ENCODE results near the gene MLYCD. TPM values are rescaled to one million over a fixed set of nuclear protein-coding genes. Genes with fewer than 3 reads are reported as not detected.

Gene MLYCD
- total RNA-seq, 3 donors from 2014 or later (not counting 1 experiment from before 2014, with no cell fraction given) = 8.5 to 13.2 (median 11.9) TPM

GRCh38 chr16:83946781-83947566, 48.1 kb downstream of the MLYCD start:
- no peaks in the 10 kb centered on the region for H3K9me3 Mint-ChIP-seq
- intact Hi-C loops (cut with micrococcal nuclease) = no loop called here
- no peak for ATAC-seq
- no peak for DNase-seq
- TF ChIP-seq CTCF (IDR thresholded peaks at IDR 0.05) = no peak
- no peak overlapping the region for H3K4me3 Mint-ChIP-seq
- H3K36me3 ChIP-seq (ENCODE audit: control insufficient read depth, insufficient read depth, low read length) = no peaks in the 10 kb centered on the region
- H3K4me3 ChIP-seq (ENCODE audit: low read length) = no peak overlapping the region
- H3K27me3 ChIP-seq (ENCODE audit: control insufficient read depth, insufficient read depth, low read length) = no peaks in the 10 kb centered on the region
- 82% methylated on average over 20 of the region's 21 CpGs for WGBS (ENCODE audit: insufficient coverage)
- H3K4me1 ChIP-seq (ENCODE audit: control insufficient read depth, insufficient read depth, low read length) = no peaks in the 10 kb centered on the region
- H3K27ac ChIP-seq (ENCODE audit: low read length) = no peak overlapping the region
- H3K9me3 ChIP-seq (ENCODE audit: control insufficient read depth, insufficient read depth, low read length) = no peaks in the 10 kb centered on the region
- H3K36me3 Mint-ChIP-seq = no peaks in the 10 kb centered on the region
- H3K27ac Mint-ChIP-seq = no peak overlapping the region
- no peaks in the 10 kb centered on the region for H3K27me3 Mint-ChIP-seq (ENCODE audit: low read depth in 2 of 2)
- no peaks in the 10 kb centered on the region for H3K4me1 Mint-ChIP-seq

- intact Hi-C loops (cut with micrococcal nuclease) = no loop called here
- no peaks in the 10 kb centered on the region for H3K27me3 Mint-ChIP-seq (ENCODE audit: low read depth in 2 of 2)
- H3K4me3 ChIP-seq (ENCODE audit: low read length) = no peak overlapping the region
- no peak overlapping the region for H3K4me3 Mint-ChIP-seq
- H3K36me3 ChIP-seq (ENCODE audit: control insufficient read depth, insufficient read depth, low read length) = no peaks in the 10 kb centered on the region
- TF ChIP-seq CTCF (IDR thresholded peaks at IDR 0.05) = no peak
- H3K27me3 ChIP-seq (ENCODE audit: control insufficient read depth, insufficient read depth, low read length) = no peaks in the 10 kb centered on the region
- H3K9me3 Mint-ChIP-seq = no peaks in the 10 kb centered on the region
- ATAC-seq (no peak), DNase-seq (no peak)
- no peaks in the 10 kb centered on the region for H3K9me3 ChIP-seq (ENCODE audit: control insufficient read depth, insufficient read depth, low read length)
- no peak overlapping the region for H3K27ac Mint-ChIP-seq
- H3K27ac ChIP-seq (ENCODE audit: low read length) = no peak overlapping the region
- peaks cover 3% of the 10 kb centered on the region for H3K4me1 ChIP-seq (ENCODE audit: control insufficient read depth, insufficient read depth, low read length)
- H3K36me3 Mint-ChIP-seq = no peaks in the 10 kb centered on the region
- WGBS (ENCODE audit: insufficient coverage) = 90% methylated on average over 14 of the region's 14 CpGs
- H3K4me1 Mint-ChIP-seq = peaks cover 0 to 4% of the 10 kb centered on the region in 2 donors
Observed at GRCh38 chr16:83947642-83948234, 48.8 kb downstream of the MLYCD start.

GRCh38 chr16:83948914-83949723, 50.2 kb downstream of the MLYCD start:
- no peak overlapping the region for H3K27ac Mint-ChIP-seq
- 86% methylated on average over 13 of the region's 13 CpGs for WGBS (ENCODE audit: insufficient coverage)

More at GRCh38 chr16:83948914-83949723, 50.2 kb downstream of the MLYCD start:
- Histone ChIP-seq H3K27ac (ENCODE audit: low read length) (no peak overlapping the region), H3K27me3 (ENCODE audit: control insufficient read depth, insufficient read depth, low read length) (peaks cover 5% of the 10 kb centered on the region), H3K4me3 (ENCODE audit: low read length) (no peak overlapping the region), H3K4me1 (ENCODE audit: control insufficient read depth, insufficient read depth, low read length) (peaks cover 16% of the 10 kb centered on the region), H3K9me3 (ENCODE audit: control insufficient read depth, insufficient read depth, low read length) (no peaks in the 10 kb centered on the region), H3K36me3 (ENCODE audit: control insufficient read depth, insufficient read depth, low read length) (no peaks in the 10 kb centered on the region)
- Mint-ChIP-seq H3K9me3 (no peaks in the 10 kb centered on the region), H3K4me1 (peaks cover 0 to 10% of the 10 kb centered on the region in 2 donors), H3K36me3 (no peaks in the 10 kb centered on the region), H3K4me3 (no peak overlapping the region), H3K27me3 (ENCODE audit: low read depth in 2 of 2) (peaks cover 0 to 3% of the 10 kb centered on the region in 2 donors)
- intact Hi-C loops (cut with micrococcal nuclease) = no loop called here
- TF ChIP-seq CTCF (IDR thresholded peaks at IDR 0.05) = no peak
- no peak for DNase-seq
- ATAC-seq = no peak
